Measurements from ENCODE around the gene SPAG16.

- TF ChIP-seq, protein P1, sequence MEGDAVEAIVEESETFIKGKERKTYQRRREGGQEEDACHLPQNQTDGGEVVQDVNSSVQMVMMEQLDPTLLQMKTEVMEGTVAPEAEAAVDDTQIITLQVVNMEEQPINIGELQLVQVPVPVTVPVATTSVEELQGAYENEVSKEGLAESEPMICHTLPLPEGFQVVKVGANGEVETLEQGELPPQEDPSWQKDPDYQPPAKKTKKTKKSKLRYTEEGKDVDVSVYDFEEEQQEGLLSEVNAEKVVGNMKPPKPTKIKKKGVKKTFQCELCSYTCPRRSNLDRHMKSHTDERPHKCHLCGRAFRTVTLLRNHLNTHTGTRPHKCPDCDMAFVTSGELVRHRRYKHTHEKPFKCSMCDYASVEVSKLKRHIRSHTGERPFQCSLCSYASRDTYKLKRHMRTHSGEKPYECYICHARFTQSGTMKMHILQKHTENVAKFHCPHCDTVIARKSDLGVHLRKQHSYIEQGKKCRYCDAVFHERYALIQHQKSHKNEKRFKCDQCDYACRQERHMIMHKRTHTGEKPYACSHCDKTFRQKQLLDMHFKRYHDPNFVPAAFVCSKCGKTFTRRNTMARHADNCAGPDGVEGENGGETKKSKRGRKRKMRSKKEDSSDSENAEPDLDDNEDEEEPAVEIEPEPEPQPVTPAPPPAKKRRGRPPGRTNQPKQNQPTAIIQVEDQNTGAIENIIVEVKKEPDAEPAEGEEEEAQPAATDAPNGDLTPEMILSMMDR (IDR thresholded peaks at IDR 0.05), result no peak
- no peak for TF ChIP-seq POLR2A (IDR thresholded peaks at IDR 0.05)
Measured at GRCh38 chr2:213544940-213545339, 260.7 kb downstream of the SPAG16 start.

Data from prostate gland (tissue), 2 donors.